ENCODE measurements around the gene SET. TPM values are rescaled to one million over a fixed set of nuclear protein-coding genes. Genes with fewer than 3 reads are reported as not detected.
"Not testable (repeated sequence)": the region's sequence is repeated elsewhere in the genome, so short reads cannot be mapped to it uniquely, and the experiment has no call there.

Gene SET
- polyA plus RNA-seq, 1 of the 3 experiments (the other 2 are of a cell fraction): 64.6 TPM

DNA sequence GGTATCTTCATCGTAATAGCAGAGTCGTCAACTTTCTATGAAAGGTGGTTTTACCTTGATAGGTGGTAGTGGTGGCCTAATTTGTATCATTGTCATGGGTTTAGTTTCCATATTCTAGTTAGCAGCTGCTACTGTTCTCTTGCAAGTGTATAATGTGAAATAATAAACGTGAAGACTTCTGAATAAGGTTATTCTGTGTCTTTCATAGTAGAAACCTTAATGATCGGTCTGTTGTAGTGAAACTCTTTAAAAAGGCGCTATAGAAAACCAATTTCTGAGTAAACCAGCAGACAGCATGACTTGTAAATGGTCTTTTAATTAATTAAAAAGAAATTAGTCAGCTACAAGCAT, 1.6 kb downstream of the SET start:
- ChIA-PET CTCF (interaction anchor here (0.7 to 9.1 kb wide), 3 partner anchors 12 to 99 kb away, joined by 3 to 64 read pairs (median 3); partner anchors contain the start of gene PKN3), POLR2A (no interaction called here)
- H2AFZ ChIP-seq (ENCODE audit: low read depth): no peak overlapping the region
- H3K4me3 ChIP-seq (ENCODE audit: low read depth in 2 of 2, low read length in 1 of 2): peak overlapping the region; percentile 76 to 97
- TF ChIP-seq CHD2 (IDR thresholded peaks at IDR 0.05; ENCODE audit: low read length, partially characterized antibody): no peak
- peaks cover 45% of the 10 kb centered on the region for H3K79me2 ChIP-seq (ENCODE audit: insufficient read depth)
- H3K4me1 ChIP-seq (ENCODE audit: control insufficient read depth in 1 of 2, insufficient read depth in 2 of 2, low read depth in 1 of 2, low read length in 1 of 2): peaks cover 3 to 6% of the 10 kb centered on the region in 2 experiments; a peak in 2 of 4 replicates
- peak overlapping the region; percentile 88 for H3K9ac ChIP-seq
- peak overlapping the region; percentile 57 to 82; a peak in 3 of 4 replicates for H3K27ac ChIP-seq (ENCODE audit: low read depth in 2 of 2, low read length in 1 of 2)
- H3K9me2 ChIP-seq: no peaks in the 10 kb centered on the region
- peak overlapping the region; percentile 90 for H3K4me2 ChIP-seq
- 3% methylated on average over 5 of the region's 5 CpGs for WGBS (ENCODE audit: low lambda C conversion rate)
- H3K36me3 ChIP-seq (replicated peaks in 1 of 2; ENCODE audit: control insufficient read depth in 1 of 2, insufficient read depth in 2 of 2, low read length in 1 of 2): peaks cover 40 to 47% of the 10 kb centered on the region in 2 experiments
- H4K20me1 ChIP-seq (ENCODE audit: insufficient read depth): peaks cover 38% of the 10 kb centered on the region
- peaks cover 23% of the 10 kb centered on the region for H3F3A ChIP-seq (replicated peaks; ENCODE audit: insufficient read depth)
- no peak for DNase-seq
- H3K9me3 ChIP-seq: no peaks in the 10 kb centered on the region
- no peaks in the 10 kb centered on the region for H3K27me3 ChIP-seq (ENCODE audit: insufficient read depth)

DNA sequence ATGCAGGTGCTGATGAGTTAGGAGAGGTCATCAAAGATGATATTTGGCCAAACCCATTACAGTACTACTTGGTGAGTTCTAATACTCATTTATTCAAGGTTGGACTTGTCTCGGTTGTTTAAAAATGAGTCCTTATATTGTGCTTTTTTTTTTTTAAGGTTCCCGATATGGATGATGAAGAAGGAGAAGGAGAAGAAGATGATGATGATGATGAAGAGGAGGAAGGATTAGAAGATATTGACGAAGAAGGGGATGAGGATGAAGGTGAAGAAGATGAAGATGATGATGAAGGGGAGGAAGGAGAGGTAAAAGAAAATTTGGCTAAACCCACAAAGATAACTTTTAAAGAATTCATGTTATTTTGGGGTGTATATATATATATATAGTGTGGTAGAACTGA, 4.7 kb downstream of the SET start:
- Histone ChIP-seq H4K20me1 (ENCODE audit: insufficient read depth) (peaks cover 38% of the 10 kb centered on the region), H3K36me3 (replicated peaks in 1 of 2; ENCODE audit: control insufficient read depth in 1 of 2, insufficient read depth in 2 of 2, low read length in 1 of 2) (peaks cover 54 to 59% of the 10 kb centered on the region in 2 experiments), H3F3A (replicated peaks; ENCODE audit: insufficient read depth) (peaks cover 30% of the 10 kb centered on the region), H3K79me2 (ENCODE audit: insufficient read depth) (peaks cover 45% of the 10 kb centered on the region)
- H3K27ac ChIP-seq (ENCODE audit: low read depth in 2 of 2, low read length in 1 of 2); H3K9me3 ChIP-seq; H2AFZ ChIP-seq (ENCODE audit: low read depth); POLR2A ChIA-PET; DNase-seq; H3K9ac ChIP-seq; H3K9me2 ChIP-seq; H3K4me3 ChIP-seq (ENCODE audit: low read depth in 2 of 2, low read length in 1 of 2); H3K27me3 ChIP-seq (ENCODE audit: insufficient read depth); H3K4me1 ChIP-seq (ENCODE audit: control insufficient read depth in 1 of 2, insufficient read depth in 2 of 2, low read depth in 1 of 2, low read length in 1 of 2); H3K4me2 ChIP-seq: not testable (repeated sequence)
- CTCF ChIA-PET: interaction anchor here (1.5 to 9.1 kb wide), 2 partner anchors 9 to 13 kb away, joined by 5 to 64 read pairs; partner anchors contain the start of gene PKN3
- WGBS (ENCODE audit: low lambda C conversion rate): 94% methylated on average over 3 of the region's 3 CpGs

DNA sequence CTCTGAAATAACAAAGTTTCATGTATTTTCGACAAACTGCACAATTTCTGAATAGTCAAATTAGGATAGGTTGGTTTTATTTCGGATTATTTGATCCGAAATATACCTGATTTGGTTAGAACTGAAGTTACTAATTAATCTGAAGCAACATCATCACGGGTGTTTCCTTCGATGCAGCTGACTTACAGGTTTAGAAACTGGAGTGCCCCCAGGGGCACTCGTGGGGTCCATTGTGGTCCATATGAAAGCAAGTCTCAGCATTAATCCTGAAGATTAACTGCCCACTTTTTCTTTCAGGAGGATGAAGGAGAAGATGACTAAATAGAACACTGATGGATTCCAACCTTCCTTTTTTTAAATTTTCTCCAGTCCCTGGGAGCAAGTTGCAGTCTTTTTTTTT, 5.3 kb downstream of the SET start:
- Histone ChIP-seq H4K20me1 (ENCODE audit: insufficient read depth) (peaks cover 38% of the 10 kb centered on the region), H3F3A (replicated peaks; ENCODE audit: insufficient read depth) (peaks cover 30% of the 10 kb centered on the region), H3K36me3 (replicated peaks in 1 of 2; ENCODE audit: control insufficient read depth in 1 of 2, insufficient read depth in 2 of 2, low read length in 1 of 2) (peaks cover 54 to 59% of the 10 kb centered on the region in 2 experiments), H3K79me2 (ENCODE audit: insufficient read depth) (peaks cover 45% of the 10 kb centered on the region), H3K4me1 (ENCODE audit: control insufficient read depth in 1 of 2, insufficient read depth in 2 of 2, low read depth in 1 of 2, low read length in 1 of 2) (peaks cover 2 to 3% of the 10 kb centered on the region in 2 experiments; a peak in 2 of 4 replicates), H3K27ac (ENCODE audit: low read depth in 2 of 2, low read length in 1 of 2) (no peak overlapping the region), H3K4me2 (no peak overlapping the region), H3K9ac (no peak overlapping the region), H3K27me3 (ENCODE audit: insufficient read depth) (no peaks in the 10 kb centered on the region), H3K9me2 (no peaks in the 10 kb centered on the region), H3K9me3 (no peaks in the 10 kb centered on the region), H2AFZ (ENCODE audit: low read depth) (no peak overlapping the region), H3K4me3 (ENCODE audit: low read depth in 2 of 2, low read length in 1 of 2) (no peak overlapping the region)
- TF ChIP-seq RCOR1 (IDR thresholded peaks at IDR 0.05; ENCODE audit: low read length) (no peak), CHD2 (IDR thresholded peaks at IDR 0.05; ENCODE audit: low read length, partially characterized antibody) (no peak), GATA2 (CRISPR knock-in tag; IDR thresholded peaks at IDR 0.05) (no peak), JUND (IDR thresholded peaks at IDR 0.05) (no peak), POLR2AphosphoS5 (IDR thresholded peaks at IDR 0.05; ENCODE audit: low read depth, low read length) (no peak), RFX5 (IDR thresholded peaks at IDR 0.05; ENCODE audit: low read length) (no peak), TEAD4 (IDR thresholded peaks at IDR 0.05; ENCODE audit: borderline replicate concordance, insufficient read depth) (no peak), EZH2phosphoT487 (IDR thresholded peaks at IDR 0.05; ENCODE audit: borderline replicate concordance, low read depth) (no peak), SIN3A (IDR thresholded peaks at IDR 0.05; ENCODE audit: borderline replicate concordance, low read depth, low read length) (no peak), MXI1 (IDR thresholded peaks at IDR 0.05; ENCODE audit: low read depth, low read length) (no peak), FOXM1 (IDR thresholded peaks at IDR 0.05; ENCODE audit: low read depth) (no peak), MEF2A (IDR thresholded peaks at IDR 0.05; ENCODE audit: borderline replicate concordance, low read depth) (no peak), RAD21 (IDR thresholded peaks at IDR 0.05; ENCODE audit: low read length) (no peak), NFIC (IDR thresholded peaks at IDR 0.05; ENCODE audit: borderline replicate concordance) (no peak)
- TF ChIP-seq, protein P1, sequence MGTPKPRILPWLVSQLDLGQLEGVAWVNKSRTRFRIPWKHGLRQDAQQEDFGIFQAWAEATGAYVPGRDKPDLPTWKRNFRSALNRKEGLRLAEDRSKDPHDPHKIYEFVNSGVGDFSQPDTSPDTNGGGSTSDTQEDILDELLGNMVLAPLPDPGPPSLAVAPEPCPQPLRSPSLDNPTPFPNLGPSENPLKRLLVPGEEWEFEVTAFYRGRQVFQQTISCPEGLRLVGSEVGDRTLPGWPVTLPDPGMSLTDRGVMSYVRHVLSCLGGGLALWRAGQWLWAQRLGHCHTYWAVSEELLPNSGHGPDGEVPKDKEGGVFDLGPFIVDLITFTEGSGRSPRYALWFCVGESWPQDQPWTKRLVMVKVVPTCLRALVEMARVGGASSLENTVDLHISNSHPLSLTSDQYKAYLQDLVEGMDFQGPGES (IDR thresholded peaks at IDR 0.05; ENCODE audit: low read depth, low read length): no peak
- TF ChIP-seq, protein P2, sequence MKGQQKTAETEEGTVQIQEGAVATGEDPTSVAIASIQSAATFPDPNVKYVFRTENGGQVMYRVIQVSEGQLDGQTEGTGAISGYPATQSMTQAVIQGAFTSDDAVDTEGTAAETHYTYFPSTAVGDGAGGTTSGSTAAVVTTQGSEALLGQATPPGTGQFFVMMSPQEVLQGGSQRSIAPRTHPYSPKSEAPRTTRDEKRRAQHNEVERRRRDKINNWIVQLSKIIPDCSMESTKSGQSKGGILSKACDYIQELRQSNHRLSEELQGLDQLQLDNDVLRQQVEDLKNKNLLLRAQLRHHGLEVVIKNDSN (IDR thresholded peaks at IDR 0.05; ENCODE audit: borderline replicate concordance, low read depth): no peak
- TF ChIP-seq, protein P3, sequence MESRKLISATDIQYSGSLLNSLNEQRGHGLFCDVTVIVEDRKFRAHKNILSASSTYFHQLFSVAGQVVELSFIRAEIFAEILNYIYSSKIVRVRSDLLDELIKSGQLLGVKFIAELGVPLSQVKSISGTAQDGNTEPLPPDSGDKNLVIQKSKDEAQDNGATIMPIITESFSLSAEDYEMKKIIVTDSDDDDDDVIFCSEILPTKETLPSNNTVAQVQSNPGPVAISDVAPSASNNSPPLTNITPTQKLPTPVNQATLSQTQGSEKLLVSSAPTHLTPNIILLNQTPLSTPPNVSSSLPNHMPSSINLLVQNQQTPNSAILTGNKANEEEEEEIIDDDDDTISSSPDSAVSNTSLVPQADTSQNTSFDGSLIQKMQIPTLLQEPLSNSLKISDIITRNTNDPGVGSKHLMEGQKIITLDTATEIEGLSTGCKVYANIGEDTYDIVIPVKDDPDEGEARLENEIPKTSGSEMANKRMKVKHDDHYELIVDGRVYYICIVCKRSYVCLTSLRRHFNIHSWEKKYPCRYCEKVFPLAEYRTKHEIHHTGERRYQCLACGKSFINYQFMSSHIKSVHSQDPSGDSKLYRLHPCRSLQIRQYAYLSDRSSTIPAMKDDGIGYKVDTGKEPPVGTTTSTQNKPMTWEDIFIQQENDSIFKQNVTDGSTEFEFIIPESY (IDR thresholded peaks at IDR 0.05; ENCODE audit: borderline replicate concordance, low read depth): no peak
- no peak for DNase-seq
- CTCF ChIA-PET: interaction anchor here (9.1 kb wide), 1 partner anchor 9 kb away, joined by 64 read pairs; the partner anchor contains the start of gene PKN3
- 93% methylated on average over 6 of the region's 6 CpGs for WGBS (ENCODE audit: low lambda C conversion rate)
- POLR2A ChIA-PET: no interaction called here

All from SK-N-SH (cell line).